DMS53 treated with DMSO at 0.1 percent for 48 hours (cell line): ENCODE results near the gene PRC1.

ENCODE experiments used
- DNase-seq: peaks from one replicate; lab custom pipeline; 2025; ENCODE audit not compliant: unreplicated experiment; lab: John Stamatoyannopoulos, UW

PRC1 gene

DNA sequence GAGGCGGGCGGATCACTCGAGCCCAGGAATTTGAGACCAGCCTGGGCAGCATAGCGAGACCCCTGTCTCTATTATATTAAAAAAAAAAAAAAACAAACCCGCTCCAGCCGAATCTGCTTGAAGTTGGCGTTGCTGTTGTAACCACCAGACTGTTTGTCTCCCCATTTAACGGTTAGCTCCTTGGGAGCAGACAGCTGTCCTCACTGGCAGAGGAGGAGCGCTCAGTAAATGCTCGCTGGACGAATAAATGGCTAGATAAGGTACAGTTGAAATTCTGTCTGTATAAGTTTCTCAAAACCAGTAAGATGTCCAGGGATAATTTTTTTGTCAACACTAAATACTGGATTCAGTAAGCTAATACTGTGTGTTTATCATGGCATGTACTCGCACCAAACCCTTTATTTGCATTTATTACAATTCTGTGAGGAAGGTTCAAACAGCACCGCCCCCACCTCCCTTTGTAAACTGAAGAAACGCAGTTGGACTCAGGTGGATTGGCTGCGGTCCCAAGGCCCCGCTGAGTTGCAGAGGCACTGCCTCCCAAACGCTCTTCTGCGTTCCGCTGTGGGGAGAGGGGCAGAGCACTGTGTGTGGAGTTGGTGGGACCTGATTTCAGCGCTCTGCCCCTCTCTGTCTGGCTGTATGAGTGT, 38.6 kb downstream of the PRC1 start:
- peak; percentile 9 for DNase-seq

GRCh38 chr15:90954712-90955623, 39.4 kb downstream of the PRC1 start, which contains the start of gene RCCD1:
RCCD1 (plus strand) TSS chr15:90954884; CDS start chr15:90956735, 1,851 bp downstream.
- peak; percentile 90 for DNase-seq

GRCh38 chr15:90953947-90954711, 40.2 kb downstream of the PRC1 start:
- no peak for DNase-seq

- DNase-seq, result no peak
These were observed 41.2 kb downstream of the PRC1 start for GRCh38 chr15:90952901-90953677.

DNA sequence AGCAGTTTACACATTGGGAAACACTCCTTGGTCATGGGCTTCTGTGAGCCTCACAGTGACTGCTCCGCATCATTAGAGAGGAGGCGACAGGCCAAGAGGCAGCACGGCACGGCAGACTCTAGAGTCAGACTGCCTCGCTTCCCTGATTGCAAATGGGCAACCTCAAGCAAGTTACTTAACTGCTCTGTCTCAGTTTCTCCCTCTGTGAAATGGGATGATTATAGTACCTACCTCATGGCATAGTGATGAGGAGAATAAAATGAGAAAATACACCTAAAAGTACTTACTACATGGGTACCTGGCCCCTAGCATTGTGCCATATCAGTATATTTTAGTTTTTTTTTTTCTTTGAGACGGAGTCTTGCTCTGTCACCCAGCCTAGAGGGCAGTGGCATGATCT, 43.7 kb downstream of the PRC1 start:
- no peak for DNase-seq

DNA sequence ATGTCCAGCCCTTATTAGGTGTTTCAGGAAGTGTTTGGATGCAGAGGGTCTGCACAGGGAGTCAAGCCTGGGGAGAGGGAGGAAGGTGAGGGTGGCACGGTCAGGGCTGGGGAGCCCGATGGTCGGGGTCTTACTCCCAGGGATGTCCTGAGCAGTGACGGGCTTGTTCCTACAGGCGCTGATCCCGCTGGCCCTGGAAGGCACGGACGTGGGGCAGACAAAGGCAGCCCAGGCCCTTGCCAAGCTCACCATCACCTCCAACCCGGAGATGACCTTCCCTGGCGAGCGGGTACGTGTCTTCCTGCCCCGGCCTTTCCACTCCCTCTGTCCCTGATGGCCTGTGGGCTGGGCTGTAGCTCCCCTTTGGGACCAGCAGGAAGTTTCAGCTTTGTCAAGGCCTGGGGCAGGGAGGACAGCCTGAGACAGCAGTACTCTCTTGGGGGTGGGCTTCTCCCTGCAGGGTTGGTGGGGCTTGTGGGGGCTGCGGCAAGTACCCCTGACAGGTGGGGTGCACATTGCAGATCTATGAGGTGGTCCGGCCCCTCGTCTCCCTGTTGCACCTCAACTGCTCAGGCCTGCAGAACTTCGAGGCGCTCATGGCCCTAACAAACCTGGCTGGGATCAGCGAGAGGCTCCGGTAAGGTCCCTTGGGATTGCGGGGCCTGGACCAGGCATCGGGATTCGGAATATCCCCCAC, 44.2 kb downstream of the PRC1 start:
- no peak for DNase-seq

DNA sequence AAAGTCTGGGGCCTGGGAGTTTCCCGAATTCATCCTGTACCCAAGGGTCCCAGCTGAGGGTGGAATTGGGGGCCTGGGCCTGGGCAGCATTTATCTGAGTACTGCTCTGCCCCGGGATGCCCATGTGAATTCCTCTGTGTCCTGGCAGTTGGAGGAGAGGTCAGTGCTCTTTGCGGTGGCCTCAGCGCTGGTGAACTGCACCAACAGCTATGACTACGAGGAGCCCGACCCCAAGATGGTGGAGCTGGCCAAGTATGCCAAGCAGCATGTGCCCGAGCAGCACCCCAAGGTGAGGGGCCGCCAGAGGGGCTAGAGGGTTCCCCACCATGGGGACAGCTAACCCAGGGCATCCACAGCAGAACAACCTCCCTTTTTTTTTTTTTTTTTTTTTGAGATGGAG, 45.8 kb downstream of the PRC1 start:
- no peak for DNase-seq

- DNase-seq, result no peak
These were observed 46.6 kb downstream of the PRC1 start for GRCh38 chr15:90947577-90948357.

DNA sequence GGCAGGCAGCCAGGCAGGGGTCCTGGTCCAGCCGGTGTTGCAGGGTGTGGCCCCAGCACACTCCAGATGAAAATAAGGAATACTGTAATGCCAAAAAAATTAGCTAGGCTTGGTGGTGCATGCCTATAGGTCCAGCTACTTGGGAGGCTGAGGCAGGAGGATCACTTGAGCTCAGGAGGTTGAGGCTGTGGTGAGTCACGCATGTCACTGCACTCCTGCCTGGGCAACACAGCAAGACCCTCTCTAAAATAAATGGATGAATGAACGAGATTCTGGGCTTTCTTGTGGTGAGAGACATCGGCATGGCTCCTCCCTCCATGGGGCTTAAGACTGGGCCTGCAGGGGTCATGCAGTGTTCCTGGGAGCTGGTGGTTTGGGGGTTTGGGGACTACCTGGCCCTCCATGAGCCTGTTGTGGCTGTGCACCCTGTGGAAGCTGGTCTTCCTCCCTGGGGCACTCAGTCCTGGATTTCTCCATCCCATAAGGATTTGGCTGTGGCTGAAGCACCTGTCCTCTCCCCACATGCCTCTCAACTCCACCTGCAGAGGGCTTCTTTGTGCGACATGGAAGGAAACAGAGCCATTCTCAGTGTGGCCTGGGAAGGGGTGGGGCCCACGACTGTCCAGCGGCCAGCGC, 47.3 kb downstream of the PRC1 start:
- no peak for DNase-seq

GRCh38 chr15:90946538-90946937, 47.8 kb downstream of the PRC1 start:
- DNase-seq, result no peak

GRCh38 chr15:90945091-90945490, 49.2 kb downstream of the PRC1 start:
- DNase-seq, result no peak

DNA sequence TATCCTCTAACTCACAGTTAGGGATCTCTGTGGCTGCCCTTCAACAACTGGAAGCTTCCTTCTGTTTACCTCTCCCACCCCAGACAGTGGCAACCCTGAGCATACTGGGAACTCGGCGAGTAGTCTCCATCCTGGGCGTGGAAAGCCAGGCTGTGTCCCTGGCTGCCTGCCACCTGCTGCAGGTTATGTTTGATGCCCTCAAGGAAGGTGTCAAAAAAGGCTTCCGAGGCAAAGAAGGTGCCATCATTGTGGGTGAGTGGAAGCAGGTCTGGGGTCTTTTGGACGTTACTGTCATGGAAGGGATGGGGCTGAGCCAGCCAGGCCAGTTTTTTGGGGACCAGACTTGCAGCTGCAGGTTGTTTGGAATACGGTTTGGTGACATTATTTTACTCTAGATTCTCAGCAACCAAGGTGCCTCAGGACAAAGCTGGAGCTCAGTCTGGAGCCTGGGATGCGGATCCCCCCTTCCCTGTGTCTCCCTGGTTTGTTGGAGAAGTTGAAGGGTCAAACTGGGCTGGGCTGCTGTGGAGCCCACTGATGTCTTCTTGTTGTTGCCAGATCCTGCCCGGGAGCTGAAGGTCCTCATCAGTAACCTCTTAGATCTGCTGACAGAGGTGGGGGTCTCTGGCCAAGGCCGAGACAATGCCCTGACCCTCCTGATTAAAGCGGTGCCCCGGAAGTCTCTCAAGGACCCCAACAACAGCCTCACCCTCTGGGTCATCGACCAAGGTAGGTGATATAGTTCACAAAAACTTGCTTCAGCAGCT, 51.8 kb downstream of the PRC1 start:
- DNase-seq, result no peak

DNA sequence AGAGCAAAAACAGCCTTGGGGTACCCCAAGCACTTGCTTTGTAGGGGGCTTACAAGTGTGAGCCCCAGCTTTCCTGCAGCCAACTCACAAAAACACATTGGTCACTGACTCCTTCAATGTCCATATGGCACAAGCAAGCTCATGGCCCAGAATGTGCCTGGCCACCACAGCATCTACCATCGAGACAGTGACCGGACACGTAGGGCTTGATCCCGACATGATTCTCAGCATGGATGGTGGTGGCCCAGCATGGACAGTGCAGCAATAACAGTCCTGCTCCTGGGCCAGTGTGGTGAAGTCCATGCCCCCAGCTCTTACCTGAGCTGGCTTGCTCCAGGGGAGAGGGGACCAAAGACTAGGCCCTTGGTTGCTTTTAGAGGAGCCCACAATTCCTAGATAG, 53.3 kb downstream of the PRC1 start:
- DNase-seq, result no peak

DNA sequence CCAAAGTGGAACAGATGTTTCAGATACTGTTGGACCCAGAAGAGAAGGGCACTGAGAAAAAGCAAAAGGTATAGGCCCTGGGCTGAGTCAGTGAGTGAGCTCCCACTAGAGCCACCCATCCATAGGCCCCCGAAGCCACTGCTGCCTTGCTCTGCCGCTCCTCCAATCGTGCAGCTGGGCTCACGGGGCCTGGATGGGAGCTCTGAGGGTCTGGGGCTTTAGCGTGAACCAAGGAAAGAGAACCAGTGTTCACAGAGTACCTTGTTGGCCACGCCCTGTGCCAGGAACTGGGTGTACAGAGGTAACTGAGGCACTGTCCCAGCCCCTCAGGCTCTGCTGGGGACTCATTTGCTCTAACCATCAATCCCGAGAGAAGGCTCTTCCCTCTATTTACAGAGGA, 54.6 kb downstream of the PRC1 start:
- DNase-seq, result no peak

DNA sequence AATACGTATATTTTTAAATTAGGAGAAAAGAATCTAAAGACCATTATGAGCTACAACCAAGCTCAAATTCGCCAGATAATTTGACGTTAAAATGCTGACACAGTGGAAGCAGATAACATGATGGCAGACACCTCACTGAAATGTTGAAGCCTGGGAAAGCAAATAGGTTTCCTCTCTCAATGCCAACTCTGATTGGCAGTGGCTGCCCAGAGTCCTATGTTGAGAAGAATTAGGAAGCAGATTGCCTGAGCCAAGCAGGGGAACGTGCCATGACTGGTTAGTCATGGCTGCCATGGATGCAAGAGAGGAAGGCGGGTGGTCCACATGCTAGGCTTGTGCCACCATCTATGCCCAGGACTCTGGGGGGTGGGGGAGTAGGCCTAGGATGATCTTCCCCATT, 56.1 kb downstream of the PRC1 start:
- DNase-seq, result no peak

DNA sequence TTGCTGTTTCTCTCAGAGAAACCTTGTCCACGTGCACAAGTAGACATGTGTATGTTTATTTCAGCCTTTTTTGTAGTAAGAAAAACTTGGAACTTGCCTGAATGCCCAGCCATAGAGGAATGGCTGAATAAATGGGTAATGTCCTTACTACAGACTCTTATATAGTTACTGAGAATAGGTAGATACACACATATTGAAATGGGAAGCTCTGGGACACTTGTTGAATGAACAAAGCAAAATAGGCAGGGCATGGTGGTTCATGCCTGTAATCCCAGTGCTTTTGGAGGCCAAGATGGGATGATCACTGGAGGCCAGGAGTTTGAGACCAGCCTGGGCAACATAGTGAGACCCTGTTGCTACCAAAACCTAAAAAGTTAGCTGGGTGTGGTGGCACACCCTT, 57.5 kb downstream of the PRC1 start:
- no peak for DNase-seq

- peak; percentile 80 for DNase-seq
These were observed 59.2 kb downstream of the PRC1 start, which contains the start of gene UNC45A for GRCh38 chr15:90934949-90935751. UNC45A (plus strand) TSS chr15:90935285; CDS start chr15:90935325, 40 bp downstream.
